Measurements from ENCODE around the gene TAOK1. TPM values are rescaled to one million over a fixed set of nuclear protein-coding genes. Genes with fewer than 3 reads are reported as not detected.

The TAOK1 gene
- total RNA-seq, 1 donor from 2014 or later, result 48.6 TPM

Other genes with a start within 250 kb of the TAOK1 start
- 393 TPM for gene MYO18A, start 210.0 kb upstream of the TAOK1 start, total RNA-seq
- gene CRYBA1, start 143.5 kb upstream of the TAOK1 start, total RNA-seq, result not detected
- gene NUFIP2, start 96.2 kb upstream of the TAOK1 start, total RNA-seq, result 38.4 TPM
- gene ABHD15, start 176.7 kb downstream of the TAOK1 start, total RNA-seq, result 7.0 TPM
- gene TP53I13, start 178.3 kb downstream of the TAOK1 start, total RNA-seq, result 39.2 TPM
- 28.5 TPM for gene GIT1, start 199.3 kb downstream of the TAOK1 start, total RNA-seq
- 9.3 TPM for gene ANKRD13B, start 202.8 kb downstream of the TAOK1 start, total RNA-seq
- 83.6 TPM for gene CORO6, start 232.5 kb downstream of the TAOK1 start, total RNA-seq

All from Right ventricle myocardium superior (tissue), 1 donor.